T-helper 1 cell (primary cell): ENCODE results near the gene HAUS7.

Experiments
- DNase-seq, 5 donors: peaks; one replicate each; pipeline ENCODE4 v3.0.0-alpha.2; 2012 to 2020

The HAUS7 gene

GRCh38 chrX:153454901-153455550 lies 15.3 kb downstream of the HAUS7 start:
- no peak for DNase-seq

DNA sequence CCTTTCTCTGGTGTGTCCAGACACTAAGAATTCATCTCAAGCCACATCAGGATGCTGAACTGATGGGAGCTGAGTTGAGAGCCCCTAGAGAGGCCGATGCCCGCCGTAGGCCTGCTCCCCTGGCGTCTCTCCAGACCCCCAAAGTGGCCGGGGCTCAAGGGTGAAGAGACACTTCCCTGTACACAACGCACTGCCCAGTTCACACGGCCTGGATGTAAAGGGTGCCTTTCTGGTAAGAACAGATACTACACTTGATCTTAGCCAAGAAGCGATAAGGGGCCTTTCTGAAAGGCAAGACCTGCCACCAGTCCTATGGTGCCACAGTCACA lies 19.5 kb downstream of the HAUS7 start:
- DNase-seq, result no peak

GRCh38 chrX:153450114-153450948 lies 20.0 kb downstream of the HAUS7 start:
- no peak for DNase-seq

- DNase-seq, result no peak
These were observed 20.8 kb downstream of the HAUS7 start for GRCh38 chrX:153449368-153450113.

GRCh38 chrX:153448556-153449367 lies 21.6 kb downstream of the HAUS7 start:
- DNase-seq, result no peak

DNA sequence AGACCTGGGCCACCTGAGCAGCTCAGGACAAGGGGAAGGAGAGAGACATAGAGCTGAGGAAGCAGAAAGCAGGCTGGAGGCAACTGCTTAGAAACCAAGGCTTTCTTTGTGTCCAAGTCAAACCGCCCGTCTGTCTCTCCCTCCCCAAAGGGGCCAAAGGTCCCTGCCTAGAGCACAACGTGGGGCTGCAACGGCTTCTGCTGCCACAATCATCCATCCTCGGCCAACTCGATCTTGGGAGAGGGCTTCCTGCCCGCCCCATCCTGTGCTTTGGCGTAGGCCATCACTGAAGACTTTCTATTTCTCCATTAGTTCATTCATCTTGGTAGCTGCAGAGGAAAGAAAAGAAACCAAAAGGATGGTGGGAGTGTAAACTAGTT lies 22.8 kb downstream of the HAUS7 start:
- no peak for DNase-seq

DNA sequence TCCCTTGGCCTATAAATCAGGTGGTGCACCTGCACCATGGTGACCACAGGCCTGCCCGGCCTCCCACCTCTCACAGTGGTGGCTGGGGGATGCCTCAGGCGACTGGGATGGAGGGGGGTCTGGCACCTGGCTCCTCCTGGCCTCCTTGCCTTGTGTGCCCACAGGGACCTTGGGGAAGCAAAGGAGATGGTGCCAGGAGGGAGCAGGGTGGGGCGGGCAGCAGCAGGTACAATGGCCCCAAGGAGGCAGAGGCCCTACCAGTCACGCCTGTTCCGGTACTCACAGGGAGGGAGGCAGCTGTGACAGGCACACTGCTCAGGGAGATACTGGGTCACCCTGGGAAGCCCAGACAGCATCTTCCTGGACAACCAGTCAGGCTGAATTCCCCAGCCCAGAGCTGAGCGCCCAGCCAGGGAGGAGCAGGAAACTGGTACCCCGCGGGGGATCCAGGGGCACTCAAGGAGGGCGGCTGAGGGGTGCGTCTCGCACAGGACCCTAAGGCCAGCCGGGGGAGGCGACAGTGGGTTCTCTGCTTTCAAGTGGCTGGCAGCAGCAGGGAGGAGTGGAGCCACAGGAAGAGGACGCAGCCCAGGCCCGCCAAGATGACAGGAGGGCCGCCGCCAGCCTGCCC lies 23.3 kb downstream of the HAUS7 start:
- DNase-seq, result no peak

DNA sequence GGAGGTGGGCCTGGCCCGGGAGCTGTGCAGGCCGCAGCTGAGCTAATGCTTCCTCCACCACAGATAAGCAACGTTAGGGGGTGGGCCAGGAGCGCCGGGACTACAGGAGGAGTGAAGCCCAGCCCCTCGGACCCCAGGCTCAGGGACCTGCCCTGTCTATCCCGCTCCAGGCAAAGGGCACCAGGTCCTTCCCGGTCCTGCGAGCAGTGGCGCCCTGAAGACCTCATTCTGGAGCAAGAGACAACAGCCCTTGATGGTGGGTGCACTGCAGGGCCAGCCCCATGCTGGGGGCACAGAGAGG lies 23.8 kb downstream of the HAUS7 start:
- DNase-seq, result no peak

DNA sequence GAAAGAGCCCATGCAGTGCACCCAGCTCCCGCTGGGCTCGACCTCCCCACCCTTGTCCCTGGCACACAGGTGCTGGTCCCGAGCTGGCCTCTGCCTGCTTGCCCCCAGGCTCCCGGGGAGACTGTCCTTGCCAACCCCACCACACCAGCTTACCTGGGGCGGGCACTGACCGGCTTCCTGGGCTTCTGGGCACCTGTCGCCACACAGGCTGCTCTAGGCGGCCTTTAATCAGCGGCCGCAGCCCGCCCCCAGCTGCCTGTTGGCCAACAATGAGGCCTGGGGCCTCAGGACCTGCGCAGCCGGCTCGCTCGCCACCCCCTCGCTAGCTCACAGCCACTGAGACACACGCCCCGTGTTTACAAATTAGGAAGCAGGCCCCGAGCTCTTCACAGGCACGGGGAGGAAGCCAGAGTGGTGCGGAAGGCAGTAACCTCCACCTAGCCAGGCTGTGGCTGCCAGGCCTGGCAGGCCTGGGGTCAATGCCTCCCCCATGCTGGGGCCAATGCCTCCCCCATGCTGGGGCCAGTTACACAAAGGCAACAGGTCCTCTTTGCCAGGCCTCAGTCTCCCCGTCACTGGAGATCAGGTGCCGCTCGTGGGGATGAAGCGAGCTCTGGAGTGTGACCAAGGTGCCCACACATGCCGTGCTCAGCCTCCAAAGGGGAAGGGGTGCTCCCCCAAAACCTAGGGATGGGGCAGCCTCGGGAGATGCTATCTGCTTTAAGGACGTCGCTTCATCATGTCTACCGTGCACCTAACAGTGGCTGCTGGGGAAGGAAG lies 24.3 kb downstream of the HAUS7 start, which contains the start of gene TREX2:
Gene TREX2, minus strand, starts transcription at position 201 of the 780 bp plus-strand sequence. CDS start 626 bp downstream, outside the sequence.
- no peak for DNase-seq

DNA sequence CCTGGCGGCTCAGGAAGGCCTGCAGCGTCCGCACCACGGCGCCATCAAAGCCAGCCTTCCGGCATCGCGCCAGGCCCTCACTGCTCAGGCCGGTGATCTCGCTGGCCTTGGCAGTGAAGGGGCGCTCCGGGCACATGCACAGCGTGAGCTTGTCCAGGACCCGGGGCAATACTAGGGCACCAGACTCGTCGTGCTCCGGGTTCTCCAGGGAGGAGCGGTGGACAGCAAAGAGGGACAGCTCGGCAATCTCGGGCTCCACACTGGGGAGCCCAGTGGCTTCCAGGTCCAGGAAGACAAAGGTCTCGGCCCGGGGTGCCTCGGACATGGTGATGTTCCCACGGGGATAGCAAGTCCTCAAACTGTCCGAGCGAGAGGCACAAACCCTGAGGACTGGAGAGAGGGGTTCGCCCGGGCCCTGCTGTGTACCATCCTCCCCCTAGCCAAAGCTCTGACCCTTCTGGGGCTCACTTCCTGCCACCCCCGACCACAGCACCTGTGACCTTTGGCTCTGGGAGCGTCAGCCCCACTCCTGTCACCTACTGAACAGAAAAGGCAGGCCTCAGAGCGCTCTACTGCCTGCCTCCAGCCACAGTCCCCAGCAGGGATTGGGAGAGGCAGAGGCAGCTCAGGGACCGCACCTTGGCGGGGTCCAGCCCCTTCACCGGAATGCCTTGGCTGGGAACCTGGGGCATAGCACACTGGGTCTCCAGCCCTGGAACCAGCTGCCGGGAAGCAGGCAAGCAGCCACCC lies 25.1 kb downstream of the HAUS7 start:
- DNase-seq, result no peak

GRCh38 chrX:153444333-153445011 lies 25.9 kb downstream of the HAUS7 start:
- DNase-seq, result no peak

GRCh38 chrX:153443476-153444332 lies 26.7 kb downstream of the HAUS7 start:
- DNase-seq, result no peak

DNA sequence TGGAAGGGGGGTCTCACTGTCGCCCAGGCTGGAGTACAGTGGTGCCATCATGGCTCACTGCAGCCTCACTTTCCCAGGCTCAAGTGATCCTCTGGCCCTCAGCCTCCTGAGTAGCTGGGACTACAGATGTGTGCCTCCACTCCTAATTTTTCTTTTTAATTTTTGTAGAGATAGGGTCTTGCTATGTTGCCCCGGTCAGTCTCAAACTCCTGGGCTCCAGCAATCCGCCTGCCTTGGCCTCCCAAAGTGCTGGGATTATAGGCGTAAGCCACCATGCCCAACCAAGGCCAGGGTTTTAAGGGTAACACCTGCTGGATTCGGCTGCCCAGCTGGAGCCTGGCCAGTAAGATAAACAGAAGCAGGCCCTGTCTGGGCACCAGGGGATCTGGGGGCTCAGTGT lies 27.9 kb downstream of the HAUS7 start:
- DNase-seq, result no peak

- DNase-seq, result no peak
These were observed 28.4 kb downstream of the HAUS7 start for GRCh38 chrX:153441981-153442380.

DNA sequence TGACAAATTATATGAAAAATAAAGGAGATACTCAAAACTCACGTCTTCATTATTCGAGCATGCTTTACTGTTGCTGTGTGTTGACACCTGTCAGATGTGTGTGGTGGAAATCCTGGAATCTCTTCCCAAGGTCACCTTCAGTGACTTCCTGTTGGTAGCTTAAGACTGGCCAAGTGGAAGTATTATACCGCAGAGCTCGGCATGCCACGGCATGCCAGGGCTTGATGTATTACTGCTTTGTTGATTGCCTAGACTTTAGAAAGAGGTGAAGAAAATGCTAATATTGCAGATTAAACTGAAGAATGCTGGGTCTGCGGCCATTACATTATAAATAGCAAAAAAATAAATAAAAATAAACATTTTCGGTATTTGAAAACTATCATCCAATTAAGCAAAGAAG lies 29.1 kb downstream of the HAUS7 start:
- DNase-seq, result no peak

- DNase-seq, result no peak
These were observed 29.7 kb downstream of the HAUS7 start for GRCh38 chrX:153440556-153441135.

GRCh38 chrX:153439977-153440376 lies 30.4 kb downstream of the HAUS7 start:
- no peak for DNase-seq

- DNase-seq, result no peak
These were observed 31.8 kb downstream of the HAUS7 start for GRCh38 chrX:153438532-153438931.

DNA sequence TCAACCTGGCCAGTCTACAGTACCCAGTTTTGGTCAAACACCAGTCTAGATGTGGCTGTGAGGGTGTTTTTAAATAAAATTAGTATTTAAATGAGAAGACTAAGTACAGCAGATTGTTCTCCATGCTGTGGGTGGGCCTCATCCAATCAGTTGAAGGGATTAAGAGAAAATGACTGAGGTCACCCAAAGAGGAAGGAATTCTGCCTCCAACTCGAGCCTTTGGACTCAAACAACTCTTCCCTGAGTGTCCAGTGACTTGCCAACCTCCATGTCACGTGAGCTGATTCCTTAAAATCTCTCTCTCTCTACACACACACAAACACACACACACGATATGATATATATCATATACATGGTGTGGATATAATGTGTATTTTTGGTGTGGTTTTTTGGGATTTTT lies 34.5 kb downstream of the HAUS7 start:
- DNase-seq, result no peak
